HEK293 (cell line): ENCODE measurements around the gene HSD3B2.
"Not testable (repeated sequence)": the region's sequence is repeated elsewhere in the genome, so short reads cannot be mapped to it uniquely, and the experiment has no call there.

Experiments
- CTCF ChIA-PET: fragments of 350-600 bp; formaldehyde crosslinking; extraction: SDS; loops from one replicate; lab custom pipeline; 2021; ENCODE audit warnings: antibody characterized with exemption; lab: Yijun Ruan, JAX
- POLR2A ChIA-PET: fragments of 300-600 bp; formaldehyde crosslinking; extraction: SDS; loops from one replicate; lab custom pipeline; 2020; ENCODE audit warnings: antibody characterized with exemption, inconsistent platforms; lab: Yijun Ruan, JAX
- H3K27ac ChIP-seq: fragments of 200-500 bp; sonication (Bioruptor generic); 2 replicates; pipeline ENCODE4 v1.5.1; 2014; ENCODE audit warnings: low read depth, low read length, control low read depth, inconsistent platforms; ENCODE audit errors: extremely low read depth
- H3K36me3 ChIP-seq, 2 experiments: fragments of 200-500 bp in 1 of 2; sonication (Bioruptor generic) in 1 of 2; 1 replicate in 1 of 2; 2 replicates in 1 of 2; pipeline ENCODE4 v1.5.1; 2014 to 2017; ENCODE audit warnings: inconsistent platforms in 2 of 2, low read length in 2 of 2; ENCODE audit not compliant: control insufficient read depth in 2 of 2, insufficient read depth in 1 of 2
- H3K4me1 ChIP-seq: fragments of 200-500 bp; sonication (Bioruptor generic); 2 replicates; pipeline ENCODE4 v1.5.1; 2014; ENCODE audit warnings: mild to moderate bottlenecking, low read length, inconsistent platforms; ENCODE audit not compliant: control insufficient read depth, insufficient read depth
- H3K4me3 ChIP-seq: 2 replicates; pipeline ENCODE4 v1.5.1; 2011; ENCODE audit warnings: low read depth, mild to moderate bottlenecking, control low read depth, low read length, moderate library complexity
- H3K9me3 ChIP-seq: fragments of 200-500 bp; sonication (Bioruptor generic); 2 replicates; pipeline ENCODE4 v1.5.1; 2014; ENCODE audit warnings: low read depth, low read length, inconsistent platforms; ENCODE audit not compliant: control insufficient read depth, insufficient read depth
- ATF2 ChIP-seq: fragments of 450-650 bp; formaldehyde crosslinking; IDR thresholded peaks from 2 replicates; pipeline ENCODE4 v1.5.1; 2016; ENCODE audit warnings: missing biosample characterization, missing genetic modification characterization, low read depth
- HOXD13 ChIP-seq: sonication (generic); formaldehyde crosslinking; IDR thresholded peaks from 2 replicates; pipeline ENCODE4 v1.8.0; 2022; ENCODE audit warnings: missing genetic modification reagents, borderline replicate concordance
- KLF1 ChIP-seq: fragments of 450-650 bp; formaldehyde crosslinking; IDR thresholded peaks from 2 replicates; pipeline ENCODE4 v1.5.1; 2016; ENCODE audit warnings: missing biosample characterization, missing genetic modification characterization
- MYNN ChIP-seq: fragments of 450-650 bp; formaldehyde crosslinking; IDR thresholded peaks from 2 replicates; pipeline ENCODE4 v1.5.1; 2016; ENCODE audit warnings: missing biosample characterization, missing genetic modification characterization, borderline replicate concordance
- SETDB1 ChIP-seq: IDR thresholded peaks from one replicate; pipeline ENCODE4 v1.6.1; 2017; ENCODE audit warnings: mild to moderate bottlenecking, low read length, moderate library complexity, mixed read lengths; ENCODE audit not compliant: insufficient read length
- TCF7L2 ChIP-seq: IDR thresholded peaks from 2 replicates; pipeline ENCODE4 v1.6.1; 2011; ENCODE audit warnings: low read depth, mild to moderate bottlenecking, inconsistent platforms, low read length, moderate library complexity, borderline replicate concordance
- ZFP69B ChIP-seq: fragments of 450-650 bp; formaldehyde crosslinking; IDR thresholded peaks from 2 replicates; pipeline ENCODE4 v1.5.1; 2016; ENCODE audit warnings: missing biosample characterization, missing genetic modification characterization
- ZNF169 ChIP-seq: fragments of 450-650 bp; formaldehyde crosslinking; IDR thresholded peaks from 2 replicates; pipeline ENCODE4 v1.5.1; 2016; ENCODE audit warnings: missing biosample characterization, missing genetic modification characterization
- ZNF2 ChIP-seq: fragments of 450-650 bp; formaldehyde crosslinking; IDR thresholded peaks from 2 replicates; pipeline ENCODE4 v1.5.1; 2016; ENCODE audit warnings: missing biosample characterization, missing genetic modification characterization
- ZNF214 ChIP-seq: fragments of 450-650 bp; formaldehyde crosslinking; IDR thresholded peaks from 2 replicates; pipeline ENCODE4 v1.5.1; 2017; ENCODE audit warnings: missing biosample characterization, mild to moderate bottlenecking, missing genetic modification characterization, borderline replicate concordance
- ZNF24 ChIP-seq: fragments of 450-650 bp; formaldehyde crosslinking; IDR thresholded peaks from 2 replicates; pipeline ENCODE4 v1.5.1; 2016; ENCODE audit warnings: missing biosample characterization, missing genetic modification characterization
- ZNF248 ChIP-seq: fragments of 450-650 bp; formaldehyde crosslinking; IDR thresholded peaks from 2 replicates; pipeline ENCODE4 v1.5.1; 2017; ENCODE audit warnings: missing biosample characterization, missing genetic modification characterization
- ZNF394 ChIP-seq: fragments of 450-650 bp; formaldehyde crosslinking; IDR thresholded peaks from 2 replicates; pipeline ENCODE4 v1.5.1; 2016; ENCODE audit warnings: missing biosample characterization, missing genetic modification characterization, mild to moderate bottlenecking, moderate library complexity, borderline replicate concordance
- ZNF560 ChIP-seq: fragments of 450-650 bp; formaldehyde crosslinking; IDR thresholded peaks from 2 replicates; pipeline ENCODE4 v1.5.1; 2017; ENCODE audit warnings: missing biosample characterization, missing genetic modification characterization, borderline replicate concordance
- ZNF624 ChIP-seq: fragments of 450-650 bp; formaldehyde crosslinking; IDR thresholded peaks from 2 replicates; pipeline ENCODE4 v1.5.1; 2017; ENCODE audit warnings: missing biosample characterization, missing genetic modification characterization
- ZNF629 ChIP-seq: fragments of 450-650 bp; formaldehyde crosslinking; IDR thresholded peaks from 2 replicates; pipeline ENCODE4 v1.5.1; 2017; ENCODE audit warnings: missing biosample characterization, missing genetic modification characterization
- ZNF670 ChIP-seq: fragments of 450-650 bp; formaldehyde crosslinking; IDR thresholded peaks from 2 replicates; pipeline ENCODE4 v1.5.1; 2016; ENCODE audit warnings: missing biosample characterization, missing genetic modification characterization, low read depth
- ZNF692 ChIP-seq: fragments of 450-650 bp; formaldehyde crosslinking; IDR thresholded peaks from 2 replicates; pipeline ENCODE4 v1.5.1; 2016; ENCODE audit warnings: missing biosample characterization, missing genetic modification characterization
- ZNF768 ChIP-seq: fragments of 450-650 bp; formaldehyde crosslinking; IDR thresholded peaks from 2 replicates; pipeline ENCODE4 v1.5.1; 2018; ENCODE audit warnings: missing biosample characterization, mild to moderate bottlenecking, missing genetic modification characterization
- ZSCAN16 ChIP-seq: fragments of 450-650 bp; formaldehyde crosslinking; IDR thresholded peaks from 2 replicates; pipeline ENCODE4 v1.5.1; 2016; ENCODE audit warnings: missing biosample characterization, missing genetic modification characterization
- ZSCAN30 ChIP-seq: fragments of 450-650 bp; IDR thresholded peaks from 2 replicates; pipeline ENCODE4 v1.5.1; 2018; ENCODE audit warnings: missing biosample characterization, mild to moderate bottlenecking, missing genetic modification characterization, moderate library complexity
- ZSCAN5A ChIP-seq: fragments of 450-650 bp; formaldehyde crosslinking; IDR thresholded peaks from 2 replicates; pipeline ENCODE4 v1.5.1; 2016; ENCODE audit warnings: missing biosample characterization, missing genetic modification characterization

Gene HSD3B2

GRCh38 chr1:119375366-119375765 is 39.6 kb upstream of the HSD3B2 start:
- Histone ChIP-seq H3K4me3 (no peak overlapping the region), H3K4me1 (peaks cover 8% of the 10 kb centered on the region), H3K36me3 (no peaks in the 10 kb centered on the region), H3K27ac (no peak overlapping the region), H3K9me3 (no peaks in the 10 kb centered on the region)
- no peak for TF ChIP-seq ZSCAN30 (tag by site-specific recombination)
- TF ChIP-seq ZNF768 (tag by site-specific recombination): no peak
- no peak for TF ChIP-seq MYNN (tag by site-specific recombination)
- no peak for TF ChIP-seq ZFP69B (tag by site-specific recombination)
- no peak for TF ChIP-seq TCF7L2
- no peak for TF ChIP-seq ZSCAN16 (tag by site-specific recombination)
- TF ChIP-seq ZNF248 (tag by site-specific recombination): no peak
- TF ChIP-seq ZNF670 (tag by site-specific recombination): no peak
- TF ChIP-seq HOXD13 (CRISPR knock-in tag): no peak
- no peak for TF ChIP-seq ZSCAN5A (tag by site-specific recombination)
- TF ChIP-seq SETDB1: no peak
- TF ChIP-seq ZNF169: no peak
- no peak for TF ChIP-seq ZNF214 (tag by site-specific recombination)
- TF ChIP-seq ZNF560: no peak
- TF ChIP-seq KLF1 (tag by site-specific recombination): no peak
- no peak for TF ChIP-seq ZNF2 (tag by site-specific recombination)
- ChIA-PET POLR2A (no interaction called here), CTCF (interaction anchor here (0.9 to 1.0 kb wide), 2 partner anchors 90 to 300 kb away, joined by 4 read pairs; no protein-coding TSS in a partner anchor)

GRCh38 chr1:119376594-119376993 is 38.4 kb upstream of the HSD3B2 start:
- Histone ChIP-seq H3K27ac (no peak overlapping the region), H3K36me3 (no peaks in the 10 kb centered on the region), H3K9me3 (no peaks in the 10 kb centered on the region), H3K4me1 (peaks cover 7% of the 10 kb centered on the region), H3K4me3 (no peak overlapping the region)
- TF ChIP-seq ZNF2 (tag by site-specific recombination): no peak
- no peak for TF ChIP-seq ZNF692 (tag by site-specific recombination)
- TF ChIP-seq ATF2 (tag by site-specific recombination): no peak
- no peak for TF ChIP-seq ZNF394 (tag by site-specific recombination)
- TF ChIP-seq ZNF624 (tag by site-specific recombination): no peak
- no peak for TF ChIP-seq HOXD13 (CRISPR knock-in tag)
- TF ChIP-seq ZNF24: no peak
- no peak for TF ChIP-seq ZNF629
- POLR2A ChIA-PET: no interaction called here
- CTCF ChIA-PET: interaction anchor here (0.6 kb wide), 1 partner anchor 254 kb away, joined by 3 read pairs; no protein-coding TSS in a partner anchor

GRCh38 chr1:119377594-119377993 is 37.4 kb upstream of the HSD3B2 start:
- H3K4me3 ChIP-seq, H3K4me1 ChIP-seq, H3K36me3 ChIP-seq, H3K27ac ChIP-seq, POLR2A ChIA-PET, H3K9me3 ChIP-seq: not testable (repeated sequence)
- CTCF ChIA-PET: interaction anchor here (0.6 to 0.9 kb wide), 3 partner anchors 61 to 234 kb away, joined by 3 to 4 read pairs (median 3); no protein-coding TSS in a partner anchor
